ENCODE results near the gene TRIM74.
"Not testable (repeated sequence)": the region's sequence is repeated elsewhere in the genome, so short reads cannot be mapped to it uniquely, and the experiment has no call there.

GRCh38 chr7:72944937-72945336 is 24.3 kb downstream of the TRIM74 start:
- not testable (repeated sequence) for TF ChIP-seq CTCF, POLR2A (IDR thresholded peaks at IDR 0.05)

Measured in adrenal gland (tissue), 5 donors.